CD4-positive, alpha-beta T cell treated with Interleukin-12 subunit alpha and Interleukin-12 subunit beta, for 1 hour (primary cell): Measurements from ENCODE around the gene ATP11A.

Experiments
- DNase-seq: peaks from one replicate; pipeline ENCODE4 v3.0.0-alpha.2; 2020

Gene ATP11A

DNA sequence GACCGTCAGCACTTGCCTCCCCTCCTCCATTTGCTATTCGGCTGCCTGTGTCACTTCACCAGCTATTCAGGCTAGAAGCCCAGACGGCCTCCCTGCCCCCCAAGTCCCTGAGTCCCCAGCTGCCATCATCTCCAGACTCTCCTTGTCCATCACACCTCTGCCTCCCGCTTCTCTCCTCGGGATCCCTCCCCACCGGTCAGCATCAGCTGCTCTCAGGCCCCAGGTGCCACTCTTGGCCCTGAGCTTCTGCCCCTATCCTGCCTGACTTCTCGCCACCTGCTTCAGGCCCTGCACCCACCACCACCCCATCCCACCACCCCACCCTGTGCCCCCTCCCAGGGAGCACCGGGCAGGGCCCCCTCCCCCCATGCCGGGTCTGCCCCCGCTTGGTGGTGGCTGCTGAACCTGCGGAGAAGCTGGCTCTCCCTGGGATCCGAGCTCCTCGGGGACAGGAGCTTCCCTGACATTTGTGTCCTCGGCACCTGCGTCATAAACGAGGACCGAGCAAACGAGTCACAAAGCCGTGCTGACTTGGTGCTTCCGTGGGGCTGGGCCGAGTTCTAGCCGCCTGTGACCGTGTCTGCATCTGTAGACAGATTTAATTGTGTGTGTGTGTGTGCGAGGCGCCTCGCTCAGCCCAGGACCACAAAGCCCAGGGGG lies 208.9 kb downstream of the ATP11A start:
- DNase-seq: no peak

DNA sequence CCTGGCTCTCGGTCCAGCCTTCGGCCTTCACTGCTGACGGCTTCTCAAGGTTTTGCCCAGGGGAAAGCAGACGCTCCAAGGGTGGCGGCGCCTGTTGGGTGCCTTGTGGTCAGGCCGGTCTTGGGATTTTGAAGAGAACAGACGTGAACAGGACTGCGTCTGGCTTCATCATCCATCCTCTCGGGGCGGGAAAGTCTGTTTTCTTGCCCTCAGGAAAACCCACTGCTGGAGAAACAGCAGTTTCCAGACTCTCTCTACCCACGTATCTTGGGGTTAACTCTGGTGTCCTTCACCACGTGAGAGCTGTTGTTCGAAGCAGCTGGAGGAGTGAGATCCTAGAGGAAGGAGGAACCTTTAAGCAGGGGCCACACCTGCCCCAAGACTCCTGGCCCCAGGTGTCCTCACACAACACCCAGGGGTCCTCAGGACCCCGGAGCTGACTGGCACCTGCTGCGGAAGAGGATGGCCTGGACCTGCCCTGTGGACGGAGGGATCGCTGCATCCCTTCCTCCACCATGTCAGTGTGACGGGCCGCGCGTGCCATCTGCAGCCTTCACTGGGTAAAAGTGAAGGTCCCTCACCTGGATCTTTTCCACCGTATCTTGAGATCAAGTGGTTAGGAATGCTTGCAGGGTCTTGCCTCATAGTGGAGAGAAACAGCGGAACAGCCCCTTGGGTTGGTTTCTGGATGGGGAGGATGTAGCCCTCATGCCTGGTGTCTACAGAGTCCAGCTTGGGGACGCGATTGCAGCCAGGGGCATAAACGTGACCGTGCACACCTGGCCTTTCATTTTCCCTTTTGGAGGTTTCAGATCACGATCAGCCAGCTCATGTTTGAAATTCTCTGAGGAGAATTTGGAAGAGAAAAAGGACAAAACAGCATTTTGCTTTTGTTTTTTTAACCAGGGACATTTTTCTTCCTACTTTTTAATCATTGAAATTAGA lies 209.7 kb downstream of the ATP11A start:
- DNase-seq: no peak

GRCh38 chr13:112900226-112900600 lies 210.4 kb downstream of the ATP11A start:
- DNase-seq: no peak

DNA sequence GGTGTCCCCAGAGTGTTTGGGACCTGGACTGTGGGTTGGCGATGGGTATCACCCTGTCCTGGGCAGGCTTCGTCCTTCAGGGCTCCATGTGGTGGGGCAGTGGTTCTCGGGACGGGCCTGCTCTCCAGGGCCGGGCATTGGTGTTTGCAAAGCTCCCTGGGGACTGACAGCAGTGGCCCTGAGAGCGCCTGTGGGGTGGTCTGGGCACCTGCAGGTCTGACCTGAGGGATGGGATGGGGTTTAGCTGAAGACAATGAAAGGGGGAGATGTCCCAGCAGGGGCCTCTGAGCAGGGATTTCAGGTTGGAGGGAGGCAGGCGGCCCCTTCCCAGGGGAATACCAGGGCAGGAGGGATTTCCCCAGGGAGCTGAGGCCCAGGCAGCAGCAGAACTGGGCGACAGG lies 210.9 kb downstream of the ATP11A start:
- no peak for DNase-seq

- DNase-seq: no peak
These were observed 212.3 kb downstream of the ATP11A start for GRCh38 chr13:112902101-112902651.

DNA sequence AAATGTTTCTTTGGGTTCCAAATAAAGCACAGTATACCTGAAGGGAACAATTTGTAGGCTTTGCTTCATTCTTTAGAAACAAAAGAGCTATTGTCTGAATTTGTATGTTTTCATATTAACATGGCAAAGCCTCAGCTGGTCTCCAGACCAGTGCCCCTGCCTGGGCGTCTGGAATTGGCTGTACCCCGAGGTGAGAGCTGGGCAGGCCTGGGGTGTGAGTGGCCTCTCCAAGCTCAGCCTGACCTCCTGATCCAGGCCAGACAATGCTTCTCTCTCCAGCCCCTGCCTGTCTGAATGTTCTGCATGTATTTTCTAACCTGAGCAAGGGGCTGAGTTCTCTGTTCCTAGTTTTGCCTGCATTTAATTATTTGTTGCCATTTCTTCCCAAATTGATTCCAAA lies 212.8 kb downstream of the ATP11A start:
- no peak for DNase-seq

- DNase-seq: no peak
These were observed 213.3 kb downstream of the ATP11A start for GRCh38 chr13:112903071-112903577.

DNA sequence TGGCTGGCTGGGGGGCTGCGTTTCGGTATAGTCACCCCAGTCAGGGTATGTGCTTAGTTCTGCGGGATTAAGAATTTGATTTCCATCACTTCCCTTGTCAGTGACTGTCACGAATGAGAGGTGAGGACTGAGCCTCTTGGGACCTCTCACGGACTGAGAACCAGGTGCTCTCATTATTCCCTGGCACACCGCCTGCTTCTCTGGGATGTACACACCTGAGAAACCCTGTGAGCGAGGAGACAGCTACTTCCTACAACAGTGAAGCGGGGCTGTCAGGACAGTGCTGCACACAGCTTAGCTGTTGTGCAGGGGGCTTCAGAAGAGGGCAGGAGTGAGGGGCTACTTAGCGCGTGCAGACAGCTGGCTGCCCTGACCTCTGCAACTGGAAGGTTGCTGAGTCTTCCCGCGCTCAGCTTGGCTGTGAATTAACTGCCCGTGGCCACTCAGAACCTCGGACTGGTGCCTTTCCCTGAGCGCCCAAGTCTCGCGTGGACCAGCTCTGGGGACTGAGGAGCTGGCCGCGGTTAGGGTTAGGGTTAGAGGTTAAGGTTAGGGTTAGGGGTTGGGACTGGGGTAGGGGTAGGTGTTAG lies 213.9 kb downstream of the ATP11A start:
- DNase-seq: no peak

DNA sequence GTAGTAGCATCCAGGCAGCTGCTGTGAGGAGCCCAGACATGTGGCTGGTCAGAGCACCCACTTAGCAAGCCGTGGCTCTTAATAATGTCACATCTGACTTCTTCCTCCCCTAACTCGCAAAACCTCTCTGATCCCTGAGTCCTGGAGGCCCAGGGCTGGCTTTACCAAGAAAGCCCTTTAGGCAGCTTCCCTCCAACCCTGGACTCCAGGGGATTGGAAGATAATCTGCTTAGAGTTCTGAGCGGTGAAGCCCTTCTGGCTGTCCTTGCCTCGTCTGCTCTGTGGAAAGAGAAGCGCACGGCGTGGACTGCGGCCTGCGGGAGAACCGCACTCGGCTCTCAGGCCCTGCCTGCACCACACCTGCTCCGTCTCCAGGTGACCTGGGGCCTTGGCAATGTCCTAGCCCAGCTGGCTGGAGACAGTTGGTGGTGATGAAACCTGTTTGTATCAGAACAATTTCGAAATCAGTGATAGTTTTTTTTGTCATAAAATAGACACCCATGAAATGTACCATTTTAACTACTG lies 214.7 kb downstream of the ATP11A start:
- no peak for DNase-seq

DNA sequence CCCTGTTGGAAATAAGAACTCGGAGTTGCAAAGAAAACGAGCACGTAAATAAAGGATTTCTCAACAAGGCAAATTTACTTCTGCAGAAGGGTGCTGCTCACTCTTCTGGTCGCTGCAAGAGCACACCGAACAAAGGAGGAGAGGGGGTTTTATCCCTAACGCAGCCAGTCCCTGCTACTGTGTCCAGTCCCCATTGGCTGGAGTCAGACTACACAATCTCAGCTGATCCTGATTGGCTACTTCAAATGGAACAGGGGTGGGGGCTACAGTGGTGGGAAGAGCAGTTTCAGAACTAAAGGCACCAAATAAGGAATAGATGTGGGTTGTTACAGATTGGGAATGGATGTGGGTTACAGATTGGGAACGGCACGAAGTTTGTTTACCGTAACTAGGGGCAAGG lies 215.2 kb downstream of the ATP11A start:
- DNase-seq: no peak

GRCh38 chr13:112905619-112905989 lies 215.8 kb downstream of the ATP11A start:
- no peak for DNase-seq

DNA sequence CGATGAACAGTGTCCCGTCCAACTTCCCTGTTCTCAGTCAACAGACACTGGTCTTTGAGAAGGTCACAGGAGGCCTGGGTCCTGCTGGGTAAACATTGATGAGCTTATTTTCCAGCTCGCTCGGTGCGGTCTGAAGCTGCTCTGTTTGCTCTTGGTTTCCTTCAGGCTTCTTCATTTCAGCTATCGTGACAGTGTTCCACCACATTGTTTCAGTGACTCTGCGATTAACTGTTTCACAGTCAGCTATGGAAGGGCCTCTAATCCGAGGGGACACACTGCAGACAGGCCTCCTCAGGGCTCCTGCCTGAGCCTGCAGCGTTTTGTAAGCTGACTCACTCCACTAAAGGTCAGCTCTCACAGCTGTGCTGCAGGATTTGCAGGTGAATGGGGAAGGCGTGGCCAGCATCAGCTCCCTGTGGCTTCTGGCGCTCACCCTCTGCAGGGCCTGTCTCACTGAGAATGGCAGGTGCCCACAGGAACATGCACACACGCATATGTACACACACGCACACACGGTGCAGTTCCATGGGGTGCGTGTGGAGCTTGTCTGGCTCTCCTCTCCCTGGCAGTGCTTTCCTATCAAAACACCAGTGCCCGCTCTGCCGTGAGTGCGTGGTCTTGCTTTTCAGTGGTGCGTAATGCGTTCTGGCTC lies 216.3 kb downstream of the ATP11A start:
- DNase-seq: no peak

GRCh38 chr13:112907286-112907685 lies 217.4 kb downstream of the ATP11A start:
- DNase-seq: no peak

- DNase-seq: no peak
These were observed 218.1 kb downstream of the ATP11A start for GRCh38 chr13:112907871-112908331.

DNA sequence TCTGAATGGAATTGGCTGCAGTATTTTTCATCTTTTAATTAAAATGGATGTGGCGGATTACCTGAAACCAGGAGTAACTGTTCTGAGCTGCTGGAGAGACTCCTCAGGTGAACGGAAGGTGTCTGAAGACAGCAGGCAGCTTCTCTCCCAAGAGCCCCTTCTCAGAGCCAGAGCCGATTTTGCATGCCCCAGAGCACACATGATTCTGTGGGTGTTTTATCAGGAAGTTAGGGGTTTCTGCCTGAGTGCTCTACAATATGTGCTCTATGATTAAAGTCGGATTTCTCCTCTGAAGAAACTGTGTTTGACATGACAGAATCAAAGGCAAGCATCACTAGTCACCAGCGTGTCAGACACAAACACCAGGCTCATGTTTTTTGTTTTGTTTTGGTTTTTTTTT lies 218.5 kb downstream of the ATP11A start:
- no peak for DNase-seq

GRCh38 chr13:112910016-112910415 lies 220.2 kb downstream of the ATP11A start:
- no peak for DNase-seq

DNA sequence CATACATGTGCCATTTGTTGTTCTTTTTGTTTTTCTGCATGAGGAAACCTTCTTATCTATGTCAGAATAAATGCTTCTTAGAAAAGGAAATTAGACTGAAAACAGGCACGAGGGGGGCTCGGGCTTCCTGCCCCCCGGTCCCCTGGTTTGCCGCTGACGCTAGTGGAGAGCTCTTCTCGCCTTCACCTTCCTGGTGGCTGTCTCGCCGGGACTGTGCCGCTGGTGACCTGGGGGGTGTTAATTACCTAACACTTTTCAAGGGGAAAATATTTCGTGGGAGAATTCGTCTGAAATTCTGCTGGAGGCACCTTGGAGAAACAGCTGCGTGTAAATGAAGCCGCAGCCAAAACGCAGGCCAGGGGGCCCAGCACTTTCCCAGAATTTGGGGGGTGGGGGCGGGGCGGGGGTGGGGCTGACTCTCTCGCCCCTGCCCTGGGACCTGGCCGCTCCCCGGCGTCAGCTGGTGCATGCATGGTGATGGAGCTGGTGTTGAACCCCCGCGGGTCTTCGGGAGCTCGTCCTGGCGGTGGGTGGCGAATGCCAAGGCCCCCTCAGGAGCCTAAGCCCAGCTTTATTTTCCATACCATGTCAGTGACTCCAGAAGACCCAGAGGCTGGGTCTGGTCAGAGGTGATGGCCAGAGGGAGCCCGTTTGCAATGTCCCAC lies 220.9 kb downstream of the ATP11A start:
- no peak for DNase-seq

GRCh38 chr13:112911285-112911701 lies 221.5 kb downstream of the ATP11A start:
- no peak for DNase-seq

GRCh38 chr13:112911883-112912282 lies 222.0 kb downstream of the ATP11A start:
- no peak for DNase-seq

DNA sequence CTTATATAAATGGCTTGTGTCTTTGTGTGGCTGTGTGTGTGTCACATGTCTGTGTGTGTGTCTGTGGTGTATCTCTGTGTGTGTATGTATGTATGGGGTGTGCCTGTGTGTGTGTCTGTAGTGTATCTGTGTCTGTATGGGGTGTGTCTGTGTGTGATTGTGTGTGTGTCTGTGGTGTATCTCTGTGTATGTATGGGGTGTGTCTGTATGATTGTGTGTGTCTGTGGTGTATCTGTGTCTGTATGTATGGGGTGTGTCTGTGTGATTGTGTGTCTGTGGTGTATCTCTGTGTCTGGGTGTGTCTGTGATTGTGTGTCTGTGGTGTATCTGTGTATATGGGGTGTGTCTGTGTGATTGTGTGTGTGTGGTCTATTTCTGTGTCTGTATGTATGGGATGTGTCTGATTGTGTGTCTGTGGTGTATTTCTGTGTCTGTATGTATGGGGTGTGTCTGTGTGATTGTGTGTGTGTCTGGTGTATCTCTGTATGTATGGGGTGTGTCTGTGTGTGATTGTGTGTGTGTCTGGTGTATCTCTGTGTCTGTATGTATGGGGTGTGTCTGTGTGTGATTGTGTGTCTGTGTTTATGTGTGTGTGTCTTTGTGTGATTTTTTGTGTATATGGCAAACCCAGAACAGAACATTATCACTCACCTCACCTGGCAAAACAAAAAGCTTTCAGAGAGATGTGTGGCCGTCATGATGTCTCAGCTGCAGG lies 223.0 kb downstream of the ATP11A start:
- DNase-seq: no peak

DNA sequence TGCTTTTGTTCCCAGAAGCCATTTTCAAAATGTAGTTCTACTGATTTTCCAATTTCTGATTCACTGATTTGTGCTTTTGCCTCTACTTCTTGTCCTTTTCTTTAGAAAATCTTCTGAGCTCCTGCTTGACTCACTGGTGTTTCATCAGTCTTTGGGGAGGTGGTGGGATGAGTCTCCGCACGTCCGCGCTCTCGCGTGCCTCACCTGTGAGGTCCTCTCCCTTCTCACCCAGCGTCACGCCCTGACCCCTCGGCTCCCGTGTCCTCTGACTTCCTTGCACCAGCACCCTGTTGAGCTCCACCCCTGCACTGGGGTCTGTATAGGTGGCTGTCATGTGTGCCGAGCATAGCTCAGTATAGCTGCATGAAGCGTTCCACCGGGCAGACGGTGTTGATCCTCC lies 226.5 kb downstream of the ATP11A start:
- DNase-seq: no peak
